IMR-90 (cell line): ENCODE measurements around the gene SPATS2L. TPM values are rescaled to one million over a fixed set of nuclear protein-coding genes. Genes with fewer than 3 reads are reported as not detected.

Source experiments
- ATAC-seq: fragments of 200-7000 bp; cut with Tn5 transposase; 2 replicates; pipeline ENCODE4 v1.9.1; 2020; ENCODE audit warnings: low read depth, mild to moderate bottlenecking, moderate library complexity
- BruUV-seq: library from RNA; stranded (reverse); fragments of 400-500 nt; replicated peaks from 2 replicates; lab custom pipeline; 2021; lab: Mats Ljungman, UMichigan
- CTCF ChIA-PET: fragments of 300-600 bp; formaldehyde crosslinking; extraction: SDS; loops from one replicate; lab custom pipeline; 2021; ENCODE audit warnings: antibody characterized with exemption; lab: Yijun Ruan, JAX
- POLR2A ChIA-PET: fragments of 300-600 bp; sonication (Branson Sonifier 250); formaldehyde crosslinking; loops from one replicate; lab custom pipeline; 2022; ENCODE audit warnings: antibody characterized with exemption; ENCODE audit not compliant: unreplicated experiment; lab: Charles Lee
- DNase-seq: peaks from one replicate; pipeline ENCODE4 v3.0.0; 2013
- H2AFZ ChIP-seq: replicated peaks from 2 replicates; pipeline ENCODE3; 2013; ENCODE audit warnings: low read length, mild to moderate bottlenecking; ENCODE audit not compliant: poor library complexity
- H2AK5ac ChIP-seq: 2 replicates; pipeline ENCODE4 v1.6.1; 2013; ENCODE audit warnings: low read depth, low read length, inconsistent platforms
- H2AK9ac ChIP-seq: replicated peaks from 2 replicates; pipeline ENCODE3; 2013; ENCODE audit warnings: mild to moderate bottlenecking, low read depth, low read length, moderate library complexity; ENCODE audit not compliant: poor library complexity
- H2BK120ac ChIP-seq: 2 replicates; pipeline ENCODE4 v1.6.1; 2013; ENCODE audit warnings: low read depth, low read length, inconsistent platforms
- H2BK15ac ChIP-seq: 3 replicates; pipeline ENCODE4 v1.6.1; 2013; ENCODE audit warnings: low read depth, low read length, inconsistent platforms
- H2BK20ac ChIP-seq: 2 replicates; pipeline ENCODE4 v1.6.1; 2013; ENCODE audit warnings: low read depth, mild to moderate bottlenecking, inconsistent platforms, low read length, moderate library complexity
- H2BK5ac ChIP-seq: 2 replicates; pipeline ENCODE4 v1.6.1; 2013; ENCODE audit warnings: mild to moderate bottlenecking, low read depth, low read length, inconsistent platforms; ENCODE audit not compliant: poor library complexity, severe bottlenecking
- H3K14ac ChIP-seq: replicated peaks from 2 replicates; pipeline ENCODE4 v1.6.1; 2013; ENCODE audit warnings: low read depth, low read length, inconsistent platforms
- H3K18ac ChIP-seq: 2 replicates; pipeline ENCODE4 v1.6.1; 2013; ENCODE audit warnings: low read depth, low read length, control low read depth
- H3K23ac ChIP-seq: 2 replicates; pipeline ENCODE4 v1.6.1; 2013; ENCODE audit warnings: low read depth, low read length, inconsistent platforms
- H3K27ac ChIP-seq: 2 replicates; pipeline ENCODE4 v1.5.1; 2013; ENCODE audit warnings: mild to moderate bottlenecking, control low read depth, low read length; ENCODE audit not compliant: insufficient read depth
- H3K27me3 ChIP-seq: 2 replicates; pipeline ENCODE4 v1.6.1; 2013; ENCODE audit warnings: low read length; ENCODE audit not compliant: control insufficient read depth, insufficient read depth
- H3K36me3 ChIP-seq: 2 replicates; pipeline ENCODE4 v1.6.1; 2013; ENCODE audit warnings: low read length, mixed read lengths; ENCODE audit not compliant: control insufficient read depth, insufficient read depth
- H3K4ac ChIP-seq: 2 replicates; pipeline ENCODE4 v1.6.1; 2013; ENCODE audit warnings: low read depth, low read length, inconsistent platforms
- H3K4me1 ChIP-seq: 2 replicates; pipeline ENCODE4 v1.6.1; 2013; ENCODE audit warnings: low read length, mixed read lengths; ENCODE audit not compliant: control insufficient read depth, insufficient read depth
- H3K4me2 ChIP-seq: 2 replicates; pipeline ENCODE4 v1.6.1; 2013; ENCODE audit warnings: low read depth, mild to moderate bottlenecking, control low read depth, low read length, moderate library complexity
- H3K4me3 ChIP-seq: 2 replicates; pipeline ENCODE4 v1.5.1; 2013; ENCODE audit warnings: low read depth, mild to moderate bottlenecking, control low read depth, low read length, moderate library complexity; ENCODE audit not compliant: insufficient read depth
- H3K56ac ChIP-seq: 2 replicates; pipeline ENCODE4 v1.6.1; 2013; ENCODE audit warnings: low read length, inconsistent platforms; ENCODE audit not compliant: insufficient read depth; ENCODE audit errors: extremely low read depth
- H3K79me1 ChIP-seq, 2 experiments: 2 replicates each; pipeline ENCODE4 v1.6.1; 2013; ENCODE audit warnings: low read length in 2 of 2, inconsistent platforms in 1 of 2, low read depth in 1 of 2
- H3K9ac ChIP-seq: 2 replicates; pipeline ENCODE4 v1.6.1; 2013; ENCODE audit warnings: low read depth, low read length, control low read depth
- H3K9me1 ChIP-seq: 2 replicates; pipeline ENCODE4 v1.6.1; 2013; ENCODE audit warnings: low read length, inconsistent platforms; ENCODE audit not compliant: insufficient read depth
- H3K9me3 ChIP-seq: 2 replicates; pipeline ENCODE4 v1.6.1; 2013; ENCODE audit warnings: low read length; ENCODE audit not compliant: control insufficient read depth, insufficient read depth
- H4K20me1 ChIP-seq: 2 replicates; pipeline ENCODE4 v1.6.1; 2013; ENCODE audit warnings: low read length, inconsistent platforms; ENCODE audit not compliant: insufficient read depth
- H4K5ac ChIP-seq: 2 replicates; pipeline ENCODE4 v1.6.1; 2013; ENCODE audit warnings: mild to moderate bottlenecking, low read depth, low read length, control low read depth
- H4K8ac ChIP-seq, 2 experiments: 2 replicates each; pipeline ENCODE4 v1.6.1; 2013; ENCODE audit warnings: low read depth in 2 of 2, low read length in 2 of 2, control low read depth in 1 of 2, inconsistent platforms in 1 of 2
- H4K91ac ChIP-seq: 2 replicates; pipeline ENCODE4 v1.6.1; 2013; ENCODE audit warnings: low read depth, low read length, inconsistent platforms; ENCODE audit not compliant: insufficient read depth
- BHLHE40 ChIP-seq: fragments of 150-350 bp; IDR thresholded peaks from 2 replicates; pipeline ENCODE4 v1.6.1; 2016; ENCODE audit warnings: mild to moderate bottlenecking, low read depth, low read length
- CEBPB ChIP-seq: IDR thresholded peaks from 2 replicates; pipeline ENCODE4 v1.6.1; 2012; ENCODE audit warnings: low read depth, low read length, improper control_type of control experiment
- CHD1 ChIP-seq: IDR thresholded peaks from 2 replicates; pipeline ENCODE4 v1.6.1; 2012; ENCODE audit warnings: low read depth, low read length, improper control_type of control experiment
- CTCF ChIP-seq: conservative IDR thresholded peaks from 2 replicates; pipeline ENCODE4 v1.5.1; 2012; ENCODE audit warnings: mild to moderate bottlenecking, low read depth, low read length, improper control_type of control experiment
- ELK1 ChIP-seq: fragments of 150-350 bp; IDR thresholded peaks from 2 replicates; pipeline ENCODE4 v1.6.1; 2016; ENCODE audit warnings: low read depth, mild to moderate bottlenecking, low read length, moderate library complexity, borderline replicate concordance
- FOS ChIP-seq: fragments of 150-350 bp; IDR thresholded peaks from 2 replicates; pipeline ENCODE4 v1.6.1; 2016; ENCODE audit warnings: low read depth, low read length
- MAFK ChIP-seq: IDR thresholded peaks from 2 replicates; pipeline ENCODE4 v1.6.1; 2012; ENCODE audit warnings: low read depth, low read length, improper control_type of control experiment
- MAZ ChIP-seq: IDR thresholded peaks from 2 replicates; pipeline ENCODE4 v1.6.1; 2012; ENCODE audit warnings: low read depth, mild to moderate bottlenecking, low read length, improper control_type of control experiment, moderate library complexity, borderline replicate concordance
- MXI1 ChIP-seq: IDR thresholded peaks from 2 replicates; pipeline ENCODE4 v1.6.1; 2012; ENCODE audit warnings: low read depth, mild to moderate bottlenecking, low read length, moderate library complexity, borderline replicate concordance
- NFE2L2 ChIP-seq: fragments of 150-350 bp; IDR thresholded peaks from 2 replicates; pipeline ENCODE4 v1.6.1; 2016; ENCODE audit warnings: low read depth, mild to moderate bottlenecking, low read length
- POLR2A ChIP-seq: IDR thresholded peaks from 2 replicates; pipeline ENCODE4 v1.6.1; 2012; ENCODE audit warnings: mild to moderate bottlenecking, low read depth, low read length
- RAD21 ChIP-seq: IDR thresholded peaks from 2 replicates; pipeline ENCODE4 v1.6.1; 2012; ENCODE audit warnings: low read length, improper control_type of control experiment
- RCOR1 ChIP-seq: IDR thresholded peaks from 2 replicates; pipeline ENCODE4 v1.6.1; 2012; ENCODE audit warnings: mild to moderate bottlenecking, low read length, improper control_type of control experiment; ENCODE audit not compliant: insufficient replicate concordance
- RFX5 ChIP-seq: IDR thresholded peaks from 2 replicates; pipeline ENCODE4 v1.8.0; 2012; ENCODE audit warnings: low read depth, mild to moderate bottlenecking, low read length, moderate library complexity
- SMC3 ChIP-seq: fragments of 150-350 bp; IDR thresholded peaks from 2 replicates; pipeline ENCODE4 v1.6.1; 2016; ENCODE audit warnings: low read depth, mild to moderate bottlenecking, antibody characterized with exemption, low read length, moderate library complexity
- USF2 ChIP-seq: fragments of 150-350 bp; IDR thresholded peaks from 2 replicates; pipeline ENCODE4 v1.6.1; 2017; ENCODE audit warnings: mild to moderate bottlenecking, antibody characterized with exemption, low read length, low read depth
- WGBS, 2 experiments: methylation state at CpG; one replicate each; pipeline versions ENCODE4 v1.1.5 to v1.1.7; 2013; ENCODE audit warnings: missing lambda C conversion rate in 2 of 2; ENCODE audit not compliant: insufficient read length in 1 of 2; ENCODE audit errors: extremely low coverage in 2 of 2; 5-methylcytosine and 5-hydroxymethylcytosine counted together
- dilution Hi-C: fragments of 300-500 bp; cut with HindIII; formaldehyde crosslinking; loops from one replicate; pipeline ENCODE4 v1.14.3; 2018; ENCODE audit warnings: low sequenced_read_pairs; ENCODE audit not compliant: unreplicated experiment
- in situ Hi-C: fragments of 300-500 bp; cut with MboI; formaldehyde crosslinking; loops from 3 replicates; pipeline ENCODE4 v1.14.3; 2019; ENCODE audit warnings: low sequenced_read_pairs, inconsistent platforms, mixed read lengths
- intact Hi-C: fragments of 100-400 bp; cut with micrococcal nuclease; formaldehyde crosslinking; loops from 2 replicates; pipeline ENCODE4 v1.10.0; 2022
- polyA plus RNA-seq, 3 experiments: library from polyadenylated mRNA; depleted of rRNA; stranded (reverse); fragments of >200 nt; gene quantifications; 2 replicates each; pipeline ENCODE4 v1.2.3, GENCODE V29; 2012; ENCODE audit warnings: low replicate concordance in 1 of 3
- total RNA-seq: library from RNA; depleted of rRNA; stranded (reverse); fragments of >200 nt; gene quantifications from 2 replicates; pipeline ENCODE4 v1.2.3, GENCODE V29; 2012

SPATS2L gene
- total and polyA plus RNA-seq, 2 of the 4 experiments (the other 2 are of a cell fraction), result 118 to 155 TPM

GRCh38 chr2:200399636-200400035 lies 93.1 kb downstream of the SPATS2L start:
- Histone ChIP-seq H3K4ac (no peak overlapping the region), H2BK15ac (no peak overlapping the region), H3K18ac (no peak overlapping the region), H3K9me1 (peaks cover 9% of the 10 kb centered on the region), H3K27me3 (no peaks in the 10 kb centered on the region), H3K4me2 (no peak overlapping the region), H4K91ac (no peak overlapping the region), H3K56ac (no peak overlapping the region), H2BK20ac (no peak overlapping the region), H4K8ac (peak overlapping the region in 1 of 2 experiments; percentile 79; a peak in 1 of 4 replicates), H3K36me3 (peaks cover 10% of the 10 kb centered on the region), H3K4me3 (no peak overlapping the region), H3K9ac (no peak overlapping the region), H2AK9ac (no peak overlapping the region), H4K20me1 (no peaks in the 10 kb centered on the region), H4K5ac (peak overlapping the region; percentile 33; the same call in 1 of the 2 replicates), H2AFZ (no peak overlapping the region), H3K23ac (no peak overlapping the region), H3K14ac (no peak overlapping the region), H2BK5ac (peak overlapping the region; percentile 92), H2AK5ac (no peak overlapping the region), H2BK120ac (no peak overlapping the region), H3K4me1 (peaks cover 10% of the 10 kb centered on the region), H3K9me3 (peaks cover 1% of the 10 kb centered on the region; the same call in 1 of the 2 replicates), H3K79me1 (peaks cover 43 to 60% of the 10 kb centered on the region in 2 experiments), H3K27ac (no peak overlapping the region)
- no TSS peak for BruUV-seq
- TF ChIP-seq BHLHE40 (no peak), CEBPB (no peak), MXI1 (no peak), RAD21 (no peak), RFX5 (no peak), FOS (no peak), POLR2A (no peak), MAZ (no peak), ELK1 (no peak), RCOR1 (no peak), SMC3 (no peak), USF2 (no peak), MAFK (no peak), NFE2L2 (no peak), CTCF (no peak), CHD1 (no peak)
- POLR2A ChIA-PET, result no interaction called here
- CTCF ChIA-PET, result no interaction called here
- WGBS, 2 experiments, result no CpG with 5 or more reads among the region's 1 CpG
- ATAC-seq (no peak), DNase-seq (no peak)
- in situ Hi-C loops, result no loop called here
- dilution Hi-C loops, result no loop called here
- intact Hi-C loops, result no loop called here
